Activated CD8-positive, alpha-beta memory T cell treated with anti-CD3 and anti-CD28 coated beads for 36 hours (primary cell): ENCODE results near the gene CENPB. TPM values are rescaled to one million over a fixed set of nuclear protein-coding genes. Genes with fewer than 3 reads are reported as not detected.

ENCODE experiments used
- CTCF ChIA-PET: fragments of 350-600 bp; sonication (Branson Sonifier 250); formaldehyde crosslinking; loops from one replicate; lab custom pipeline; 2021; ENCODE audit warnings: antibody characterized with exemption; lab: Charles Lee
- POLR2A ChIA-PET: fragments of 350-600 bp; sonication (Branson Sonifier 250); formaldehyde crosslinking; loops from one replicate; lab custom pipeline; 2021; ENCODE audit warnings: antibody characterized with exemption; lab: Charles Lee
- total RNA-seq, 2 experiments: library from RNA; stranded (reverse); gene quantifications; one replicate each; pipeline ENCODE4 v1.2.3, GENCODE V29; 2021

CENPB gene
- total RNA-seq, 2 experiments from 2014 or later = 65.5 to 68.2 TPM

- ChIA-PET CTCF (interaction anchor here (0.7 to 2.4 kb wide), 5 partner anchors 13 to 141 kb away, joined by 3 to 11 read pairs (median 5); partner anchors contain the start of genes CDC25B and CENPB), POLR2A (interaction anchor here (0.6 to 1.6 kb wide), 3 partner anchors 18 to 96 kb away, joined by 6 to 9 read pairs (median 6); partner anchors contain the start of gene CDC25B)
Measured at GRCh38 chr20:3813848-3814581, 27.5 kb upstream of the CENPB start.

- ChIA-PET POLR2A (interaction anchor here (0.6 to 1.6 kb wide), 2 partner anchors 18 to 97 kb away, joined by 6 read pairs; partner anchors contain the start of gene CDC25B), CTCF (interaction anchor here (0.6 to 2.4 kb wide), 5 partner anchors 12 to 166 kb away, joined by 3 to 11 read pairs (median 3); partner anchors contain the start of genes CDC25B and CENPB)
Measured at GRCh38 chr20:3812975-3813847, 26.7 kb upstream of the CENPB start.

GRCh38 chr20:3812259-3812681 is 25.7 kb upstream of the CENPB start:
- ChIA-PET CTCF (interaction anchor here (1.5 to 3.6 kb wide), 6 partner anchors 8 to 44 kb away, joined by 3 to 19 read pairs (median 10); partner anchors contain the start of genes AP5S1, CDC25B and CENPB), POLR2A (interaction anchor here (0.6 to 0.9 kb wide), 2 partner anchors 8 to 44 kb away, joined by 3 read pairs; partner anchors contain the start of genes ADISSP and AP5S1)

- ChIA-PET POLR2A (interaction anchor here (0.6 to 0.9 kb wide), 7 partner anchors 9 to 621 kb away, joined by 3 to 4 read pairs (median 3); partner anchors contain the start of genes ADISSP, AP5S1, CDC25B and CENPB), CTCF (interaction anchor here (0.8 to 3.6 kb wide), 6 partner anchors 9 to 135 kb away, joined by 3 to 19 read pairs (median 8); partner anchors contain the start of genes AP5S1, CDC25B and CENPB)
Measured at GRCh38 chr20:3811467-3812258, 25.1 kb upstream of the CENPB start.

GRCh38 chr20:3808544-3808943 is 22.0 kb upstream of the CENPB start:
- POLR2A ChIA-PET = interaction anchor here (0.6 kb wide), 1 partner anchor 334 kb away, joined by 3 read pairs; no protein-coding TSS in a partner anchor
- CTCF ChIA-PET = interaction anchor here (0.6 kb wide), 1 partner anchor 8 kb away, joined by 3 read pairs; no protein-coding TSS in a partner anchor

- ChIA-PET POLR2A (no interaction called here), CTCF (interaction anchor here (0.6 to 1.0 kb wide), 2 partner anchors 15 to 277 kb away, joined by 3 to 4 read pairs; no protein-coding TSS in a partner anchor)
Measured at GRCh38 chr20:3804781-3805180, 18.2 kb upstream of the CENPB start.

- CTCF ChIA-PET = interaction anchor here (0.6 to 2.0 kb wide), 3 partner anchors 15 to 91 kb away, joined by 3 to 5 read pairs (median 3); partner anchors contain the start of gene AP5S1
- POLR2A ChIA-PET = no interaction called here
Measured at GRCh38 chr20:3804254-3804751, 17.8 kb upstream of the CENPB start.

- ChIA-PET POLR2A (no interaction called here), CTCF (interaction anchor here (0.6 to 2.0 kb wide), 2 partner anchors 16 to 92 kb away, joined by 3 to 5 read pairs; partner anchors contain the start of gene AP5S1)
Measured at GRCh38 chr20:3803854-3804253, 17.3 kb upstream of the CENPB start.

- ChIA-PET CTCF (interaction anchor here (2.0 kb wide), 1 partner anchor 17 kb away, joined by 5 read pairs; the partner anchor contains the start of gene AP5S1), POLR2A (no interaction called here)
Measured at GRCh38 chr20:3803289-3803688, 16.7 kb upstream of the CENPB start.

GRCh38 chr20:3802524-3803239 is 16.1 kb upstream of the CENPB start:
- ChIA-PET POLR2A (no interaction called here), CTCF (interaction anchor here (2.0 kb wide), 1 partner anchor 18 kb away, joined by 5 read pairs; the partner anchor contains the start of gene AP5S1)

- CTCF ChIA-PET = interaction anchor here (0.9 kb wide), 1 partner anchor 241 kb away, joined by 3 read pairs; no protein-coding TSS in a partner anchor
- POLR2A ChIA-PET = interaction anchor here (0.6 kb wide), 1 partner anchor 43 kb away, joined by 6 read pairs; no protein-coding TSS in a partner anchor
Measured at GRCh38 chr20:3801846-3802245, 15.3 kb upstream of the CENPB start.

GRCh38 chr20:3801299-3801698 is 14.8 kb upstream of the CENPB start:
- POLR2A ChIA-PET = interaction anchor here (0.6 kb wide), 2 partner anchors 8 to 44 kb away, joined by 4 to 6 read pairs; no protein-coding TSS in a partner anchor
- CTCF ChIA-PET = interaction anchor here (0.9 to 1.5 kb wide), 4 partner anchors 10 to 241 kb away, joined by 3 to 6 read pairs (median 4); no protein-coding TSS in a partner anchor

GRCh38 chr20:3800878-3801260 is 14.3 kb upstream of the CENPB start:
- ChIA-PET POLR2A (interaction anchor here (0.6 to 2.1 kb wide), 2 partner anchors 9 to 15 kb away, joined by 4 to 5 read pairs; no protein-coding TSS in a partner anchor), CTCF (interaction anchor here (0.9 to 1.5 kb wide), 4 partner anchors 10 to 242 kb away, joined by 3 to 6 read pairs (median 4); no protein-coding TSS in a partner anchor)

- CTCF ChIA-PET = interaction anchor here (0.6 to 1.5 kb wide), 6 partner anchors 11 to 55 kb away, joined by 3 to 12 read pairs (median 4); partner anchors contain the start of genes AP5S1 and CENPB
- POLR2A ChIA-PET = interaction anchor here (0.6 to 2.1 kb wide), 2 partner anchors 9 to 15 kb away, joined by 4 to 5 read pairs; no protein-coding TSS in a partner anchor
Measured at GRCh38 chr20:3800256-3800877, 13.8 kb upstream of the CENPB start.

- ChIA-PET CTCF (interaction anchor here (1.0 to 1.4 kb wide), 2 partner anchors 21 to 22 kb away, joined by 4 to 12 read pairs; partner anchors contain the start of gene AP5S1), POLR2A (interaction anchor here (0.5 to 2.1 kb wide), 2 partner anchors 17 to 390 kb away, joined by 3 to 5 read pairs; no protein-coding TSS in a partner anchor)
Measured at GRCh38 chr20:3798908-3799248, 12.3 kb upstream of the CENPB start.

- POLR2A ChIA-PET = no interaction called here
- CTCF ChIA-PET = no interaction called here
Measured at GRCh38 chr20:3798373-3798768, 11.8 kb upstream of the CENPB start.
